Hematopoietic multipotent progenitor cell treated with erythropoietin and hydrocortisone succinate and interleukin-3 and kit ligand, for 15 days (in vitro differentiated cells): ENCODE data around the gene EIPR1.

ENCODE experiments used
- DNase-seq: peaks from one replicate; pipeline ENCODE4 v3.0.0-alpha.2; 2015; ENCODE audit warnings: low spot score

EIPR1 gene

DNA sequence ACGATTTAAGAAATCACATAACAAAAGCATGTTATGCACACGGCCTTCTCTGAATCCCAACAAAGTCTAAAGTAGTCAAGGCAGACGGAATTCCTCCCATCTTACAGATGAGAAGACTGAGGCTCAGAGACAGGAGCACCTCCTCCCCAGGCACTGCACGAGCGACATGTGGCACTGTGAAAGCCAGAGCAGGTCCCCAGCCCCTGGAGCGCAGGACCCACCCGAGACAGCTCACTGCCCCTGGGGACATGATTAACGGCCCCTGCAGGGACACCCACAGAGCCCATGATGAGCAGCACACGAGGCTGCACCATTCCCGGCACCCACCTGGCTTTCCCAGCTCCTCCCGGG is 53.6 kb downstream of the EIPR1 start:
- no peak for DNase-seq

DNA sequence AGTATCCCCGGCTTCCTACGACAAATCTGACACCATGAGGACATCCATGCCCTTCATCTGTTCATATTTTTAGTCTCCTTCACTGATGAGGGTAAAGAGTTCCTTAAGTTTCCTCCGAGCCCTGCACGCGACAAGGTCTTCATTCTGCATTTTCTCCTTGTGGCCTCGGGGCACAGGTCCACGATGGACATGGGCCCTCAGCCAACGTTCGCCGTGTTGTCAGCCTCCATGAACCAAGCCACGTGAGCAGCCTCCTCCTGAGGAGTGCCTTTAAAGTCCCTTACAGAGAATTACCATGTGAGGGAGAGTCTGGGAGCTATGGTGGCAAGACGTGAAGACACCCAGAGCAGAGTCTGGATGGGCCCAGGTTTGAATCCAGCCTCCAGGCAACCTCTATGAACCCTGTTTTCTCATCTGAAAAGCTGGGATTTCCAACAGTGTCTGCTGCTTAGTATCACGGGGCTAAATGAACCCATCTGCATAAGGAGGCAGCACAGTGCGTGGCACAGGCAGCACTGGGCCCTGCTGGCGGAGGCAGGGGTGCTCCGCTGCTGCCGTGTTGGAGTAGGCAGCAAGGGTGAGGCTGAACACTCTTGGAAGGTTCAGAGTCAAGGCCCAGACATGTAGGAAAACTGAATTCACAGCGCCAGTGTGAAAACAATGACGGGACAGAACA is 54.1 kb downstream of the EIPR1 start:
- no peak for DNase-seq

DNA sequence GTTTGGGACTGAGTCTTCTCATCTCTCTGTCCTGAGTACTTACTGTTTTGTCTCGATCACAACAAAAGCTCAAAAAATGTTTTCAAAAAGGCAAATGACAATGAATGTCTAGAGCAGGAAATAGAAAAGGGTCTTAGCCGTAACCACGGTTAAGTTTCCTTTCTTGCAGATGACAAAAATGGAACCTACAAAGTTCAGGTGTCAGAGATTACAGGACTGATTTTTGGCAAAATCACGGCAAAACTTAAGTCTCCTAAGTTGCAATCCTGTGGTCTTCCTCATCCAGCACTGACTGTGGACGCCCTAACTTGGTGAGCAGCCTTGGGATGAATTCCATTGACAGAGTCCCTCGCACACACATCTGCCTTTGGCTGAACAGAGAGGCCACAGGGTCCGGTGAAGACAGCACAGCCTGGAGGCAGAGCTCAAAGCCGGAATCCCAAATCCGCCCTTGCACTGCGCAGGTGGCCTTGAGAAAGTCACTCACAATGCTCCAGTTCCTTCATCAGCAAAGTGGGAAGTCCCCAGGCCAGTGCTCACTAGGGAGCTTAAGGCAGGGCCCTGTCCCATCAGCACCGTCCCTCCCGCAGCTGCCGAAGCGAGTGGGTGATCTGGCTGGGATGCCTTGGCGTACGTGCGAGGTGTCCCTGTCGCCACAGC is 55.2 kb downstream of the EIPR1 start:
- DNase-seq, result no peak

- no peak for DNase-seq
These were observed 55.8 kb downstream of the EIPR1 start for GRCh38 chr2:3321825-3322224.

DNA sequence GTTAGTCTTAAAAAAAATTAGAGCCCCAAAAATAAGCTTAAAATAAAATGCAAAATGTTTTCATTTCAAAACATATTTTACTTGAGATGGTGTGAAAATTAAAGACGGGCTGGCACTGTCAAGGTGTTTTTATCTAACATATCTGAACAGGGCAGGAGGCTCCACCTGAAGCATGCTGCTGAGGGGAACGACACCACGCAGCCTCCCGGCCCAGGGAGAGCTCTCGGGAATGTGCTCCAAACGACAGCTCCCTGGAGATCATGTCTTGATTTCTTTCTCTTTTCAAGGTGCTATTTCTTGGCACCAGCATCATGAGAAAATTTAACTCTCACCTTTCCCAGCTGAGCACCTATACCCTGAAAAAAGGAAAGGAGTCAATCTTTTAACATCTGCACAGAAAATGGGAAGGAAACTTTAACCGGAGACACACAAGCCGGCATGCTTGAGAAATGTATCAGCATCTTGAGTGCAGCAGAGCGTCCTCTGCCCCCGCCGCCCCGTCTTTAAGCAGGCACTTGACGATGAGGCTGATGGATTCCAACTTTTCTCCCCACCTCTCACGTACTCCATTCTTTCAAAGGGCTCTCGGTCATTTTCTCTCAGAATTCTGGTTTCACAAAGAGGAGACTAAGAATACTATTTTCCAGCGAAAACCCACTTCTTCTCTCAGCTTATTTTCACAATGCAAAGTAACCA is 56.6 kb downstream of the EIPR1 start:
- no peak for DNase-seq

DNA sequence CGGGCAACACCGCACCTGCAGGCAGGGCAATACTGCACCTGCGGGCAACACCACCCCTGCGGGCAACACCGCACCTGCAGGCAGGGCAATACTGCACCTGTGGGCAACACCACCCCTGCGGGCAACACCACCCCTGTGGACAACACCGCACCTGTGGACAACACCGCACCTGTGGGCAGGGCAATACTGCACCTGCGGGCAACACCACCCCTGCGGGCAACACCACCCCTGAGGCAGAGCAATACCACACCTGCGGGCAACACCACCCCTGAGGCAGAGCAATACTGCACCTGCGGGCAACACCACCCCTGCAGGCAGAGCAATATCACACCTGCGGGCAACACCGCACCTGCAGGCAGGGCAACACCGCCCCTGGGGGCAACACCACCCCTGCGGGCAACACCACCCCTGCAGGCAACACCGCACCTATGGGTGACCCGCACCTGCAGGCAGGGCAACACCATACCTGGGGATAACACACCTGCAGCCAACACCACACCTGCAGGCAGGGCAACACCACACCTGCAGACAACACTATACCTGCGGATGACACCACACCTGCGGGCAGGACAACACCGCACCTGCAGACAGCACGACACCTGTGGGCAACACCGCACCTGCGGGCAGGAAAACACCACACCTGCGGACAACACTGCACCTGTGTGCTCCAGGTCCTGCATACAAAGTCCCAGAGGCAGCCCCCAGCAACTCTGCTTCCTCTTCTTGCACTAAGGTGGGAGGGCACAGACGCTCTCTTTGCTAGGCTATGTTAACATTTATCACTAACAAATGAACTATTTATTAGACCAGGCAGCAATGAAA is 57.7 kb downstream of the EIPR1 start:
- no peak for DNase-seq

DNA sequence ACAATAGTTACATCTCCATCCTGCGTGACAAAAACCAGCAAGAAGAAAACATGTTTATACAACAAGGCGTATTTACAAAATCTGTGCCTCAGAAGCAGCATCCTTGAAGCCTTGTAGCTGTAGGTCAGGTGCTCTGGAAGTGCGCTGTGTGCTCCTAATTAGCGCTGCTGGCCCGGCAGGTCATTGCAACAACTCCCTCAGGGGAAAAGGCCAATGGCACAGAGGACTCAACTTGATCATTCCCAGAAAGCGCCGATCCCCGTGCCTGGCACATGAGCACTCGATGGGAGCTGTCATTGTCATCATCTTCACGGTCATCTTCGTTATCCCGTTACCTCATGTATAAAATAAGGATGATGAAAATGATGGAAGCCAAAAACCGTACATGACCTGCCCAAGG is 58.5 kb downstream of the EIPR1 start:
- no peak for DNase-seq

DNA sequence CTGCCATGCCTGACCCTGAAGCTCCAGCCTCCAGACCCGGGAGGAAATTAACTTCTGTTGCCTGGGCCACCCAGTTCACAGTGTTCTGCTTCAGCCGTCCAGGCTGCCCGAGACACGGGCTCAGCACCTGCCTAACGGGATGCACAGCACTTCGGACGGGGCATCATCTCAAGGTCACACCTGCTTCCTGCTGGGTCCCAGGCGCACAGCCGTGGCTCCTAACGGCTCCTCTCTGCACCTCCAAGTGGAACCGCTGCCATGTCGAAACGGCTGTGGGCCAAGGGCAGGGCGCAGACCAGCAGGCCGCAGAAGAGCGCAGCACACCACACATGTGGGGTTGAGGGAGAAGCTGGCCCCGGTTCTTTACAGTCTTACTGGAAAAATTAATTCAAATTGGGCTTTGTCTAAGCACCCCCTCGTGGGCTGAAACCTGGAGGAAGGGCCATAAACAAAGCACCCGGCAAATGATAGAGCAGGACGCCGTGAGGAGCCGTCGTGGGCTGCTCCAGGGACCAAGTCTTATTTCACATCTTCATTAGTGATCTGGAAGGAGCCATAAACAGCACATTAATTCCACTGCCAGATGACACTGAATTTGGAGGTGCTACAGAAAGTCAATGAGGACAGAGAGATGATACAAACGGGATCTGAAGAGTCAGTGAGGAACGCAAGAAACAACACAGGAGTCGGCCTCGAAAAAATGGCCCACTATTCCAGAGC is 59.6 kb downstream of the EIPR1 start:
- no peak for DNase-seq

- DNase-seq, result no peak
These were observed 60.3 kb downstream of the EIPR1 start for GRCh38 chr2:3317277-3317685.

- no peak for DNase-seq
These were observed 61.0 kb downstream of the EIPR1 start for GRCh38 chr2:3316456-3317276.

GRCh38 chr2:3314626-3315025 is 63.0 kb downstream of the EIPR1 start:
- DNase-seq, result no peak

GRCh38 chr2:3313781-3314375 is 63.7 kb downstream of the EIPR1 start:
- no peak for DNase-seq

DNA sequence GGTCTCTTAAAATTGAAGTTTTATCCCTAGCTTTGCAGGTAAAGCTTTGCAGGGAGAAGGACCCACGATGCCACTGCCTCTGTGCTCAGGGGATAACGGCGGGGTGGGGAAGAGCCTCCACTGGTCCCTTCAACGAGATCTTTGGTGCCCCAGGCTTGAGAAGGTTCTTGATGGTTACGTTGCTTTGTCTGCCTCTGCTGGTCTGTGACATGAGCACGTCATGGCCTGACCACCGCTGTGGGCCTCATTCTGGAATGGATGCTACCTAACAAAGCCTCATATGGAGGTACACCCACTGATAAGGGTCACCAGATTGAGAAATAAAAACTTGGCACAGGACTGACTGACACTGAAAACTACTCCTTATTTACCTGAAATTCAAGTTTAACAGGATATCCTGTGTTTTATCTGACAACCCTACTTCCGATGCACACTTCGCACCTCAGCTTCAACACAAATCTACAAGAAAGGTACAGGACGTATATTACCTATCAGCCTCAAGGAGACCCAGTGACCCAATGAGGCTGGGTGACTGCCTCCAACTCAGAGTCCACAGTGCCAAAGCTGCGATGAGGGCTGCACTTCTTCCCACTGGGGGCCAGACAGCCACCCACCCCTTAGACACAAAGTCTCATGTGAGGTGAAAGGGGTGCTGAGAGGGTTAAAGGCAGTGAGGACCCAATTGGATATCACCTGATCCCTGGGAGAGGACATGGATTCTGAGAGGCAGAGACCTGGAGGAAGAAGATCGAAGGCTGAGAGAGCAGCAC is 64.9 kb downstream of the EIPR1 start:
- no peak for DNase-seq

GRCh38 chr2:3311601-3312000 is 66.0 kb downstream of the EIPR1 start:
- no peak for DNase-seq

DNA sequence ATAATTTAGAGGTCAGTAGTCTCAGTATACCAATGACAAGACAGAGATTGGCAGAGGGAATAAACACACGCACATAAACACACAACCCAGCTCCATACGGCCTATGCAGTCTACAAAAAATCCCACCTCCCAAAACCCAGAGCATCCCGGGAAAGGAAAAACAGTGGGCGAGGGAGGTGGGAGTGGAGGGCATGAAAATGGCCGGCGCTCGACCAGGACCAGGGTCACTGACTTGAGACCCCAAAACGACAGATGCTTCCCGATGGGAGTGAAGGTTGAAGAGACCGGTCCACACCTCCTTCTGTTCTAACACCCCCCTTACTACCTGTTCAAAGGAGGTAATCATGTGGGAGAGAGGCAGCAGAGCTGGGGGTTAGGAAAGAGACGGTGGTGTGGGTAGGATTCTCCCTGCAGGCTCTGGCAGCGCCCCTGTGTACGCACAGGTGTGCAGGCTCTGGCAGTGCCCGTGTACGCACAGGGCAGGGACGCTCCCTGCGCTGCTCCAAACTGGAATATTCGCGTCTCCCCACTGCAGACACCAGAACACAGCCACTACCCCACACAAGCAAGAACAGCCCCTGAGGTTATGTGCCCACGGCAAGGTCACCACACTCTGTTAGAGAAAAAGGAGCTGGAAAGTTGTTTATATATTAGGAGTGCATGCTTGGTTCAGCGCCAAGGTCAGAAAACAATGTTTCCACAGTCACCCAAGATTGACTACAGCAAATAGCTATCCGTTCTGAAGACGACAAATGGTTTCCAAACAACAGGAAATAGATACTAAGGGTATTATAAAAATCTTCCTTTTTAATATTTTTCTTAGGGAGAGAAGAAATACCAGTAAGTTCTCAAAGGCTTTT is 67.9 kb downstream of the EIPR1 start:
- no peak for DNase-seq

- no peak for DNase-seq
These were observed 69.7 kb downstream of the EIPR1 start for GRCh38 chr2:3307901-3308300.

DNA sequence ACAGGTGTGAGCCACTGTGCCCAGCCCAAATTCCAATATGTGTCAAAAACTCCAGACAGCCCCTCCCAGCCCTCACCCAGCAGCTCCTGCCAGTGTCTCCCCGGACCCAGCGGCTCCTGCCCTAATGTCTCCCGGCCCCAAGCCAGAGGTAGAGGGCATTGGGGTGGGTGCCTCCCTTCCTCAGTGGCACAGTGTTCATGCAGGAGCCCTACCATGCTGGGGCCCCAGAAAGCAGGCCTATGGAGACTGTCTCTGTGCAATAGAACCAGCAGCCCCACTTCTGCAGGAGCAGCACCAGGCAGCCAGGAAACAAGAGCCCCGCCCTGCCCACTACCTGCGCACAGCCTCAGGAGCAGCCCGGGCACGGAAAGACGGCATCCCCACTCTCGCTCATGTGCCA is 70.4 kb downstream of the EIPR1 start:
- no peak for DNase-seq

GRCh38 chr2:3305952-3306351 is 71.7 kb downstream of the EIPR1 start:
- DNase-seq, result no peak

DNA sequence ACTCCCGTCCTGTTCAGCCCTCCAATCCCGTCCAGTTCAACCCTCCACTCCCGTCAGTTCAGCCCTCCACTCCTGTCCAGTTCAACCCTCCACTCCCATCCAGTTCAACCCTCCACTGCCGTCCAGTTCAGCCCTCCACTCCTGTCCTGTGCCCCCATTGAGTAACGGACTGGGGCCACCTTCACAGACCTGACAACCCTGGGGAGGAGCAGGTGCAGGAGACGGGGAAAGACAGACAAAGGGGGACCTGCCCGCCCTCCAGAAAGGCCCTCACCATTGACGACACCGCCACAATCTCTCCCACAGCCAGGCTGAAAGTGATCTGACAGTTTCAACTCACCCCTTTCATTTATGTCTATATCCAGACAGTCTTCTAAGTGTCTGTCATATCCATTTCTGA is 72.2 kb downstream of the EIPR1 start:
- DNase-seq, result no peak
